NCI-H526 treated with DMSO at 0.1 percent for 48 hours (cell line): Measurements from ENCODE around the gene PLEKHA4.
"Not testable (repeated sequence)": the region's sequence is repeated elsewhere in the genome, so short reads cannot be mapped to it uniquely, and the experiment has no call there.

Experiments
- DNase-seq: peaks from one replicate; lab custom pipeline; 2025; lab: John Stamatoyannopoulos, UW

PLEKHA4 gene

GRCh38 chr19:48889496-48889895 lies 21.1 kb upstream of the PLEKHA4 start:
- DNase-seq: not testable (repeated sequence)

- DNase-seq: no peak
Observed at GRCh38 chr19:48887861-48888612, 19.6 kb upstream of the PLEKHA4 start.

- DNase-seq: no peak
Observed at GRCh38 chr19:48883726-48884125, 15.3 kb upstream of the PLEKHA4 start.

GRCh38 chr19:48881741-48882657 lies 13.6 kb upstream of the PLEKHA4 start:
- no peak for DNase-seq

- DNase-seq: not testable (repeated sequence)
Observed at GRCh38 chr19:48879696-48880095, 11.3 kb upstream of the PLEKHA4 start.

GRCh38 chr19:48879025-48879637 lies 10.7 kb upstream of the PLEKHA4 start:
- no peak for DNase-seq

- no peak for DNase-seq
Observed at GRCh38 chr19:48878196-48879024, 10.0 kb upstream of the PLEKHA4 start.

GRCh38 chr19:48877855-48878195 lies 9.4 kb upstream of the PLEKHA4 start:
- DNase-seq: no peak

- not testable (repeated sequence) for DNase-seq
Observed at GRCh38 chr19:48876043-48876981, 7.9 kb upstream of the PLEKHA4 start.

- DNase-seq: no peak
Observed at GRCh38 chr19:48874303-48875135, 6.1 kb upstream of the PLEKHA4 start.

- no peak for DNase-seq
Observed at GRCh38 chr19:48873476-48874302, 5.3 kb upstream of the PLEKHA4 start.

GRCh38 chr19:48872884-48873475 lies 4.6 kb upstream of the PLEKHA4 start:
- peak; percentile 17 for DNase-seq

GRCh38 chr19:48872182-48872883 lies 3.9 kb upstream of the PLEKHA4 start, which contains the start of gene PPP1R15A:
Gene PPP1R15A, plus strand, starts transcription at chr19:48872421. Its CDS starts 813 bp downstream, at chr19:48873234.
- peak; percentile 91 for DNase-seq

GRCh38 chr19:48871471-48872181 lies 3.2 kb upstream of the PLEKHA4 start:
- not testable (repeated sequence) for DNase-seq

- DNase-seq: no peak
Observed at GRCh38 chr19:48870048-48870447, 1.6 kb upstream of the PLEKHA4 start.

- no peak for DNase-seq
Observed at GRCh38 chr19:48867746-48868113, 687 bp downstream of the PLEKHA4 start.

GRCh38 chr19:48867123-48867745 lies 1.2 kb downstream of the PLEKHA4 start:
- no peak for DNase-seq
